Adrenal gland (tissue), 5 donors: Measurements from ENCODE around the gene ADISSP.

ENCODE experiments used
- POLR2A ChIP-seq, 2 donors: fragments of 450-650 bp; IDR thresholded peaks; one replicate each; pipeline ENCODE4 v1.6.1; 2017; ENCODE audit warnings: antibody characterized with exemption in 2 of 2, mild to moderate bottlenecking in 2 of 2, moderate library complexity in 1 of 2
- TF ChIP-seq, protein P1 (sequence below), 6 experiments: fragments of 450-650 bp in 4 of 6; fragments of 200-600 bp in 2 of 6; sonication (generic) in 1 of 6; IDR thresholded peaks; 1 replicate in 5 of 6; 2 replicates in 1 of 6; pipeline versions ENCODE4 v1.5.1 to v1.8.0; 2016 to 2021; ENCODE audit warnings: antibody characterized with exemption in 6 of 6, mild to moderate bottlenecking in 2 of 6, moderate library complexity in 1 of 6
- donor health status: DM: no; HTN: no; CAD: no.

DNA sequence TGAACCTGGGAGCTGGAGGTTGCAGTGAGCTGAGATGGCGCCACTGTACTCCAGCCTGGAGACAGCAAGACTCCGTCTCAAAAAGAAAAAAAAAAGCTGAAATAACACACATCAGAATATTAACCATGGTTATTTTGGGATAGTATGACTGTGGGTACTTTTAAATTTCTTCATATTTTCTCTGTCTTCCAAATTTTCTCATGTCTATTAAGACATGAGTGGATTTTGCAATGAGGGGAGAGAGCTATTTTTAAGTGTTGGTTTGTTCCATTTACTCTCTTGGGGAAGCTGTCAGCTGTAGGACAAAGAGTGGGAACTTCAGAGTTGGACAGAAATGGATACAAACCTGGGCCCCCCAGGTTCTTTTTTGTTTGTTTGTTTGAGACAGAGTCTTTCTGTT, 10.3 kb downstream of the ADISSP start:
- TF ChIP-seq, protein P1, sequence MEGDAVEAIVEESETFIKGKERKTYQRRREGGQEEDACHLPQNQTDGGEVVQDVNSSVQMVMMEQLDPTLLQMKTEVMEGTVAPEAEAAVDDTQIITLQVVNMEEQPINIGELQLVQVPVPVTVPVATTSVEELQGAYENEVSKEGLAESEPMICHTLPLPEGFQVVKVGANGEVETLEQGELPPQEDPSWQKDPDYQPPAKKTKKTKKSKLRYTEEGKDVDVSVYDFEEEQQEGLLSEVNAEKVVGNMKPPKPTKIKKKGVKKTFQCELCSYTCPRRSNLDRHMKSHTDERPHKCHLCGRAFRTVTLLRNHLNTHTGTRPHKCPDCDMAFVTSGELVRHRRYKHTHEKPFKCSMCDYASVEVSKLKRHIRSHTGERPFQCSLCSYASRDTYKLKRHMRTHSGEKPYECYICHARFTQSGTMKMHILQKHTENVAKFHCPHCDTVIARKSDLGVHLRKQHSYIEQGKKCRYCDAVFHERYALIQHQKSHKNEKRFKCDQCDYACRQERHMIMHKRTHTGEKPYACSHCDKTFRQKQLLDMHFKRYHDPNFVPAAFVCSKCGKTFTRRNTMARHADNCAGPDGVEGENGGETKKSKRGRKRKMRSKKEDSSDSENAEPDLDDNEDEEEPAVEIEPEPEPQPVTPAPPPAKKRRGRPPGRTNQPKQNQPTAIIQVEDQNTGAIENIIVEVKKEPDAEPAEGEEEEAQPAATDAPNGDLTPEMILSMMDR (IDR thresholded peaks at IDR 0.05): no peak
- TF ChIP-seq POLR2A (IDR thresholded peaks at IDR 0.05): no peak
